Stimulated activated CD4-positive, alpha-beta T cell treated with anti-CD3 and anti-CD28 coated beads, Interleukin-2, amount 100 ng/mL, for 48 hours (primary cell): ENCODE results near the gene EDEM2.
"Not testable (repeated sequence)": the region's sequence is repeated elsewhere in the genome, so short reads cannot be mapped to it uniquely, and the experiment has no call there.

Experiments used
- DNase-seq, 2 donors: peaks; one replicate each; pipeline ENCODE4 v3.0.0-alpha.2; 2020

EDEM2 gene

DNA sequence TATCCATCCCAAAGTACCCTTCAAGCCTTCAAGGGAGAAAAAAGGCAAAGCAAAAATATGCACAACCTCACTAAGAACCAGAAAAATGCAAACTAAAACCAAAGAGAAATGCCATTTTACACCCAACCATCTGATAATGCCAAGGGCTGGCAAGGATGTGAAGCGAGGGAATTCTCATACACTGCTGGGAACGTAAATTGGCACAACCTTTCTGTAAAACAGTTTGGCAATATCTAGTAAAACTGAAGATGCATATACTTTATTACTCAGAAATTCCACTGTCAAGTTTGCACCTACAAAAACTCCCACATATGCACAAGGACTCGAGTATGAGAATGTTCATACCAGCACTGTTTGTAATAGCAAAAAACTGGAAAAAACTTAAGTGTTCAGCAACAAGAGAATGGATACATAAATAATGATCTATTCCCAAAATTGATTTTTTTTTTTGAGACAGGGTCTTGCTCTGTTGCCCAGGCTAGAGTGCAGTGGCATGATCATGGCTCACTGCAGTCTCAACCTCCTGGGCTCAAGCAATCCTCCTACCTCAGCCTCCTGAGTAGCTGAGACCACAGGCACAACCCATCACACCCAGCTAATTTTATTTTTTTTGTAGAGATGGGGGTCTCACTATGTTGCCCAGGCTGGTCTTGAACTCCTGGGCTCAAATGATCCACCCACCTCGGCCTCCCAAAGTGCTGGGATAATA lies 21.7 kb upstream of the EDEM2 start:
- DNase-seq, result not testable (repeated sequence)

DNA sequence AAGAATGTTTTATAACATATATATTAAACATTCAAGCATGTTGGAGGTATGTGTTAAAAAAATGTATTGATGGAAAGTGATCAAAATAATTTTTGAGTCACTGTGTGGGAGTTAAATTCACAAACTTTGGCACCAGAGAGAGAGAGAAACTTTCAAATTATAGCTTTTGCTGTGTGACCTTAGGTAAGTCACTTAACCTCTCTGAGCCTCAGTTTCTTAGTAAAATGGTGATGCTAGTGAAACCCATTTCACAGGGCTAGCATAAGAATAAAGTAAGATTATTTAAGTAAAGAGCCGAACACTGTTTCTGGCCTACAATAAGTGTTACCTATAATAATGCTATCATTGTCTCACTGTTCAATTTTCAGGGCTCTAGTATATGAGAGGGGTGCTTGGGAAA lies 20.7 kb upstream of the EDEM2 start:
- no peak for DNase-seq

DNA sequence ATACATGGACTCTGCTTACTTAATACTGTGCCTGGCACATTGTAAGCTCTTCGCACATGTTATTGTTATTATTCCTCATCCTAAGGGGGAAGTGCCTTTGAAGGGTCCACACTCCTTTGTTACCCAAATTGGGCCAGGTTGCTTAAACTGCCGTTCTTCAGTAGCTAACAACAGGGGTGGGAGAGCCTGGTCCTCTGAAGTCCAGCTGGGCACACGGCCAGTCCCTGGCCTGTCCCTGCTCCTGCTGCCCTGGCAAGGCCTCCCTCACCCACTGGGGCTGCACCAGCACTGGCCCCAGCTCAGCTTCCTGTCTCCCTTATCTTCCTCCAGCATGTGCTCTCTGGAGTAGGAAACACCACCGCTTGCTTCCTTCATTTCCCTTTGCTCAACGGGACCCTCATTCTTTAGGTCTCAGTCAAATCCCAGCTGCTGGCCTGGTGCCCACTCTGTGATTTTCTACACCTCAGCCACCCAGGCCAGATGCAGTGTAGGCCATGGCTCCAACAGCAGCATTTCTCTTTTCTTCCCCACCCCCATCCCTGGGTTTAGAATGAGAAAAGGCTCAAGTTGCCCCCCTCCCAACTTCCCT lies 19.2 kb upstream of the EDEM2 start:
- no peak for DNase-seq

DNA sequence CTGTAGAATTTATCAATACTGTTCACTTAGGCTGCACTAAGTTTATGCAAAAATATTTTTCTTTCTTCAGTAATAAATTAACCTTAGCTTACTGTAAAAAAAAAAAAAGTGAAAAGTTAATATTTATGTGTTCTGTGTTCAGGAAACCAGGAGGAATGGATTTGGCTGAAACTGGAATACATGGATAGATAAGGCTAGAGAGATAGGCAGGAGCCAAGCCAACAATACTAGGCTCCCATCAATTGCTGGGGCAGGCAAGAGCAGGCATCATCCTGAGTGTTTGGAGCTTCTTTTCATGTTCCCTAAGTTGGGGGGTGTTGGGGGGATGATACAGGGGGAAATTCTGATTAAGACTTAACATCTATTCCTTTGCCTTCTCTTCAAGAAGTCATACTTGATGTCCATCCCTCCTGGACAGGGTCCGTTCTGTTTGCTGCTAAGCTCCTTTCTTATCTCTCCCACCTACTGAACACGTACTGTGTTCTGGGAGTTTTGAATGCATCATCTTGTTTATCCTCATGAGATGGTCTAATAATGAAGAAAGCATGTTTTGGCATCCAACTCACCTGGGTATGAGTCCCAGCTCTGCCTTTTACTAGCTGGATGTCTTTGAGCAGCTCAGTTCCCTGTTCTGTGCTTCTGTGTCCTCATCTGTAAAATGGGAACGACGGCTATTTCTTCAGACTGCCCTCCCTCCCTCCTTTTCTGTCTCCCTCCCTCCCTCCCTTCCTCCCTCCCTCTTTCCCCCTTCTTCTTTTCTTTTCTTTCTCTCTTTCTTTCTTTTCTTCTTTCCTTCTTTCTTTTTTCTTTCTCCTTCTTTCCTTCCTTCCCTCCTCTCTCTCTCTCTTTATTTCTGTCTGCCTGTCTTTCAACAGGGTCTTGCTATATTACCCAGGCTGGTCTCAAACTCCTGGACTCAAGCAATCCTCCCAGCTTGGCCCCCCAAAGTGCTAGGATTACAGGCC lies 18.4 kb upstream of the EDEM2 start:
- DNase-seq, result no peak

DNA sequence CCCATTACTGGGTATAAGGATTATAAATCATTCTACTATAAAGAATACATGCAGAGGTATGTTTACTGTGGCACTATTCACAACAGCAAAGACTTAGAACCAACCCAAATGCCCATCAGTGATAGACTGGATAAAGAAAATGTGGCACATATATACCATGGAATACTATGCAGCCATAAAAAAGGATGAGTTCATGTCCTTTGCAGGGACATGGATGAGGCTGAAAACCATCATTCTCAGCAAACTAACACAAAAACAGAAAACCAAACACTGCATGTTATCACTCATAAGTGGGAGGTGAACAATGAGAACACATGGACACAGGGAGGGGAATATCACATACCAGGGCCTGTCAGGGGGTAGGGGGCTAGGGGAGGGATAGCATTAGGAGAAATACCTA lies 17.4 kb upstream of the EDEM2 start:
- not testable (repeated sequence) for DNase-seq

DNA sequence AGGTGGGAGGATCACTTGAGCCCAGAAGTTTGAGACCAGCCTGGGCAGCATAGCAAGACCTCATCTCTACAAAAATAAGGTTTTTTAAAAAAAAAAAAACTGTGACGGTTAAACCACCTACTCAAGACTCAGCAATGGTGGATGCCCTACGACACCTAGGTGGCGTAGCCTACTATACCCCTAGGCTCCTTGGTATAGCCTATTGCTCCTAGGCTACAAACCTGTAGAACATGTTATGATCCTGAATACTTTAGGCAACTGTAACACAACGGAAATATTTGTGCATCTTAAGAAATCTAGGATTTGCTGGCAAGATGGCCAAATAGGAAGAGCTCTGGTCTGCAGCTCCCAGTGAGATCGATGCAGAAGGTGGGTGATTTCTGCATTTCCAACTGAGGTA lies 13.2 kb upstream of the EDEM2 start:
- not testable (repeated sequence) for DNase-seq

DNA sequence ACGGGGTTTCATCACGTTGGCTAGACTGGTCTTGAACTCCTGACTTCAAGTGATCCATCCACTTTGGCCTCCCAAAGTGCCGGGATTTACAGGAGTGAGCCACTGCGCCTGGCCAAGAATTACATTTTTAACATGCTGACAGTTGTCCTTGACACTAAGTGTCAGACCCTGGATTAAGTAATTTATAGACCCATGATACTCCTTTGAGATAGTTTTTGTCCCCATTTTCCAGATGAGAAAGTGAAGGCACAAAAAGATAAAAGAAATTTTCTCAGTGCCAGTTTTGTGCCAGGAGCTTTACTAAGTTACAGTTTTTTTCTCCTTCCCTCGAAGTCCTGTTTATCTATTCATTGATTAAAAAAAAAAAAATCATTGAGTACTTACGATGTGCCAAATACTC lies 9.8 kb upstream of the EDEM2 start:
- DNase-seq, result no peak

DNA sequence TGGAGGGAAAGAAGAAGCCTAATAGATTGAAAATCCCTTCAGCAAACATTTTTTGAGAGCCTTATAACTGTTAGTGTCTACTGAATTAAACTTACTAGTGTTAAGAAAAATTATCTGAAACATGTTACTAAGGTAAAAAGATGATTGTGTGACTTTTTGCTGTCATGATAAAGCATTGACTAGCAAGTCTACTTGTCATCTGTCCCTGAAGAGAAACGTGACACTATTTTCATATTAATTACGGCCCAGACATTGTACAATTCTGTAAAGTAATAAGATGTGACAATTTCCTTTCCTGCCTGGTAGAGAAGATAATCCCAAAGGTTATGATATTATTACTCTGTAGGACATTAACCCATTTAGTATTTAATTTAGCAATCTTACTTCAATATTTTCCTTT lies 8.8 kb upstream of the EDEM2 start:
- DNase-seq, result no peak

DNA sequence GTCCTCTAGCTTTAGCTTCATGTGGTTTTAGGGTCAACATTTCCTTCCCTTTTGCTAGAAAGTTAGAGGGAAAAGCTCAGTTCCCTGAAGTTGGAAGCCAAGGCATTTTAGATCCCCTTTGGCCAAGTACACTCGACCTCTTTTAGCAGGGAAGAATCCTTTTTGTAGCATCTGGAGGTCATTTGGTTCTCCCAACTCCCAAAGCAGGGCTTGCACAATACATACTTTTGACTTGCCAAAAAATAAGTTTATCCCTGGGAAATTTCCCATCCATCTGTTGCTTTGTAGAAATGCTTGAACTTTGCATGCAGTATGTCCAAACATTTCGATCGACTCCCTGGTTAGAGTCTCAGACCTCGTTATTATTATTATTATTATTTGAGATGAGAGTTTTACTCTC lies 4.6 kb upstream of the EDEM2 start:
- no peak for DNase-seq

DNA sequence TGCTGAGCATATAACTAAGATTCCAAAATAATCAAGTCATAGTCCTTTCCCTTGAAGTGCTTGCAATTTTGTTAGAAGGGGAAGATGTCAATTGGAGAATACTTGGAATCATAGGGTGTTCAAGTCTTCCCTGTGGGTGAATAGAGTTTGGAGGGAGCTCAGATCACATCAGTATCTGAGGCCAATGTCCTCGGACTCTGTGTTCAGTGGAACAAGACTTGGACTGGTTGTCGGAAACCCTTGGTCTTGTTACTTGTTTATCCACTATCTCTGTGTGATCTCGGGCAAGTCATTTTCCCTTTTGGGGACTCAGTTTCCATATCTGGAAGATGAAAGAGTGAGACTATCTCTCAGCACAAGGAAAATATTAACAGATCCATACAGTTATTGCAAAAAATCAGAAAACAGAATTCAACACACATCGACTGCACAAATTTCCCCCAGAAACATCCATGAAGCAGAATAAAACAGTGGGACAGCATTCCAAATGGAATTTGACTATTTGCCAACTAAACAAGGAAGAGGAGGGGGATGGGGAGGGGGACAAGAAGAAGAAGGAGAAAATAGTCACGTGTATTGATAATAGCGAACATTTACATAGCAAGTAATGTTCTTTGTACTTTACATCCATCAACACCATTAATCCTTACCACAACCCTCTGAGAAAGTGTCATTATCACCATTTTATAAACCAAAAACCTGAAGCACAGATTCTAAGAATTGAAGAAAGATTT lies 3.9 kb upstream of the EDEM2 start:
- no peak for DNase-seq

DNA sequence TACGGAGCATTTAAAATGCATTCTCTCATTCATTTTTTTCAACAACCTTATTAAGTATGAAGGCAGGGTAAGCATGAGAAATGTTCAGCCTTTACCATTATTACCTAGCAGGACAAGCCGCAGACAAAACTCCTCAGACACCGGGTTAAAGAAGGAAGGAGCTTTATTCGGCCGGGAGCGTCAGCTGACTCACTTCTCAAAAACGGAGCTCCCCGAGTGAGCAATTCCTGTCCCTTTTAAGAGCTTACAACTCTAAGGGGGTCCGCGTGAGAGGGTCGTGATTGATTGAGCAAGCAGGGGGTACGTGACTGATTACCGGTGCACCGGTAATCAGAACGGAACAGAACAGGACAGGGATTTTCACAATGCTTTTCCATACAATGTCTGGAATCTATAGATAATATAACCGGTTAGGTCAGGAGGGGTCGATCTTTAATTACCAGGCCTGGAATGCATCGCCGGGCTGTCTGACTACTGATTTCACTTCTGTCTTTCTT lies 487 bp upstream of the EDEM2 start:
- DNase-seq, result not testable (repeated sequence)

DNA sequence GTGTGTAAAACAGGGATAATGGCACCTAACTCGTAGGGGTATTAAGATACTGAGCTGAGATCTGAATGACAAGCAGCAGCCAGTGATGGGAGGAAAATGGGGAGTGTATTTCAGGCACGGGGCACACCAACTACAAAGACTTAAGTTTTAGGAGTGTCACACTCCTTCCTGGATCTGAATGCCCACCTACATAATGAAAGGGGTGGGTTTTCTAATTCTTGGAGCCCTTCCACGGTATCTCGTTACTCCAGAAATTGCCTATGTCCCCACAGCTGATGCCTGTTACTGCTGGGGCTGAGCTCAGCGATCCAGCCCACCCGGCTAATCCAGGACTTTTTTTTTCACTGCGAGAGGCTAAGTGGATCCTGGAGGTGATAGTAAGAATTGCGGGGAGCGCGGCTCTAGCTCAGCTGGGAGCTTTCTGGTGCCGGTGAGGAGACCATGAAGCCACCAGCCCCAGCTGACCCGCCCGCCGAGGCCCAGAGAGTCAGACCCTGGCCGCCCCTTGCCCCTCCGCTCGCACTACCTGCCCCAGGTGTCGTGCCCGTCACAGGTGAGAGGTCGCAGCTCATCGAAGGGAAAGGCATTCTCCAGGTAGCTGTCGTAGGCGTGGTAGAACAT lies 727 bp downstream of the EDEM2 start:
- DNase-seq, result no peak

DNA sequence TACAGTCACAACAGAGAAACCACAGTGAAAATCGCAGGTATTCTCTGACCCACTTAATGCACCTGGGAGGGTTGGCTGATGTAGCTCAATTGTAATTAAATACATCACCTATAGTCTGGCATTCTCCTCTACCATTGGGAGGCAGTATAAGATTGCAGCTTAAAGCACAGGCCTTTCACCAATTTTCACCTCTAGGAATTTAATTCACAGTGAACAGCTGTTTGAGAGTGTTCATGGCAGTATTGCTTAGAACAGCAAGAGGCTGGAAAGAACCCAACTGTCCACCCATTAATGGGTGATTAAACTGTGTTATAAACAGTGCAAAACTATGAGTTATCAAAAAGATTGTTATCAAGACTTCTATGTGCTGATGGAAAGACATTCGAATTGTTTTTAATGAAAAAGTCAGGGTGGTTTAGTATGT lies 2.0 kb downstream of the EDEM2 start:
- DNase-seq, result no peak

DNA sequence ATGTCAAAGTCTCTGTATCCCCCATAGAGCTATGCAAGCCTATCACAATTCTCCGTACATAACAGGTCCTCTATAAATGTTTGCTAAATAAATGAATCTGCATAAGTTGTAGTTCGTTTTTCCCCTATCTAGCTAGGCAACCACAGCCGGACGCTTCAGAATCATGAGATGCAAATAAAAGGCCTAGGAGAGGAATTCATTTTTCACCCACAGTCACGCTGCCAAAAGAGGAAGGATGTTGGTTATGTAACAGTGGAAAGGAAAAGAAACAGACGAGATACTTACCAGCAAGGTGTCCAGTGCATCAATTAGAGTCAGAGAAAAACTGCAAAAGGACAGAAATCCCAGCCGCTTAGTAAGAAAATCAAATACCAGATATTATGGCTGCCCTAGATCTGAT lies 2.4 kb downstream of the EDEM2 start:
- no peak for DNase-seq

DNA sequence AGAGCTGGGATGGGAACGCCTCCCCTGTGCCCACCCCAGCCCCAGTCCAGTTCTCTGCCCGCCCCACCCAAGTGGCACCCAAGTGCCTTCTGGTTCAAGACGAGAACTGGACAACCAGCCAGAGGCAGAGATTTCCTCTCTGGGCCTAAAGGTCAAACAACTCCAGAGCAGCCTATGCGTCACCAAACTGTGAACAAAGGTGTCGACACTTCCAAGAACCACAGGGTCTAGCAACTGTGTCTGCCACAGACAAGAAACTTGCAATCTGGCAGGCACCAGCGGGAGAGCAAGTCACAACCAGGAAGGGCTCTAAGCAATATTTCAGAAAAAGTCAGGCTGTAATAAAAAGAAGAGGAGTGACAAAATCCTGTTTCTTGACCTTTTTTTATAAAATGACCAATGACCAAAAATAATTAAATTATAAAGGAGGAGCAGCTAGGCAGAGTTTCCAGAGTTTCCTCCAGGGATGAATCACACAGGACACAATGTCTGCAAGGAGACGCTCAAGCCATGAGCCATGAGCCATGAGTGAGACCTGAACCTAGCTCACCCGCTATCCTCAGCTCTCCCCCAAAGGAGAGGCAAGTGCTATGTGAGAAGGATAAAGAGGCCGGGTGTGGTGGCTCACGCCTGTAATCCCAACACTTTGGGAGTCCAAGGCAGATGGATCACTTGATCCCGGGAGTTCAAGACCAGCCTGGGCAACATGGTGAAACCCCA lies 11.1 kb downstream of the EDEM2 start:
- DNase-seq, result no peak

DNA sequence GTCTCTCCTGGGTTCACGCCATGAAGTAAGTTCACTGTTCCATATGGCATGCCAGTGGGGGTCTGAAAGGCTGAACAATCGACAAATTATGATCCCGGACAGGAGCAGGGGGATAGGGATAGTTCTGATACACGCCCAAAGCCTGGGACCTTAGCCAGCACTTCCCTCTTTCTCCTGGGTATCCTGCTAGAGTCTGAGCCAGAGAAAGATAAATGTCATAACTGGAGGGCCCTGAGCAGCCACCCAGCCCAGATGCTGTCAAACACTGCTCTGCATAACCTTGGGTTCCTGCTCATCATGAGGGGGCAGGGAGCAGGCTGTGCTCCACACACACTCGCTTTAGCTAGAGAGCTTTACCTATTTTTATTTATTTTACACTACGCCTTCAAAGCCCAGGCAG lies 12.3 kb downstream of the EDEM2 start:
- DNase-seq, result no peak

DNA sequence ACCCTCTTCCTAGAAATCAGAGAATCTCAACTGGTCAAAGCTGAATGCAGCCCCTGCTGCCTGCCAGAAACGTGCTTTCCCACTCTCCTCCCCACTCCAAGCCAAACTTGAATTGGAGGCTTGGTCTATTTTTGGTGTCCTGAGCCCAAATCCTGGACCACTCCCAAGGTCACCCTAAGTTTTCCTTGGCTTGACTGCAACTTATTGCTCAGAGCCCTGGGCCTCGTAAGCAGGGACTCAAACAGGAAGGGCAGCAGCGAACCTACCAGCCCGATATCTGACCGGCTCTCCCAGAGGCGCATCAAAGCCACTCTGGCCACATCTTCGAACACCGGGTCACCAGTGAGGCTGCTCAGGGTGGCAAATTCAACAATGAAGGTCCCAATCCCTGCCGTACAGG lies 12.7 kb downstream of the EDEM2 start:
- DNase-seq, result no peak

DNA sequence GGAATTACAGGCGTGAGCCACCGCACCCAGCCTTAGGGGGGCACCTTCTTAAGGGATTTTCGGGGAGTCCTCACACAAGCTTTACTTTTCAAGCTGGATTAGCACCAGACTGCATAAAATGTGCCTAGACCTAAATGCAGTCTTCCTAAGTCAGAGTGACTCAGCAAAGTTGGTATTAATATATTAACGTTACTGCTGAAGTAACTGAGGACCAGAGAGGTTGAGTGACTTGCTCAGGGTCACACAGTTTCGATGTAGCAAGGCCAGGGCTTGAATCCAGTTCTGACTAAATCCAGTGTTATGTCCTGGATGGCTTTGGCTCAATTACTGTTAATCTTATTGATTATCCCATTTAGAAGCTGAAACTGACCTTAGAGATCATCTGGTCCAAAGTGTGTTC lies 13.4 kb downstream of the EDEM2 start:
- no peak for DNase-seq

DNA sequence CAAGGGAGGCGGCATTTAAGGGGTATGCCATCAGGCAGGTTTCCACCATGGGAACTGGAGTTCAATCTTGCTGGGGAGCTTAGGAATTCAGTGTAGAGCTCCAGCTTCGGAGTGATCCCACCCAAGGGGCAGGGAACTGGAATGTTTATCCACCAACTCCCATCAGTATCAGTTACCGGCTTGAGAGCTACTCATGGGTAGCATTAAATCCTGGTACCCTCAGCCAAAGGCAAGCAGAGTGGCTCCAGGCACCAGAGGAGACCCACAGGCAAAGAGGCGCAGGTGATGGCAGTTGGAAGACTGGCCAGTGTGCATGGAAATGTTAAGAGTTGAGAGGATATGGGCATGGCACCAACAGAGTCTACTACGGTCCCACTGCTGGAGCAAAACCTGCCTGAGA lies 14.1 kb downstream of the EDEM2 start:
- DNase-seq, result no peak

DNA sequence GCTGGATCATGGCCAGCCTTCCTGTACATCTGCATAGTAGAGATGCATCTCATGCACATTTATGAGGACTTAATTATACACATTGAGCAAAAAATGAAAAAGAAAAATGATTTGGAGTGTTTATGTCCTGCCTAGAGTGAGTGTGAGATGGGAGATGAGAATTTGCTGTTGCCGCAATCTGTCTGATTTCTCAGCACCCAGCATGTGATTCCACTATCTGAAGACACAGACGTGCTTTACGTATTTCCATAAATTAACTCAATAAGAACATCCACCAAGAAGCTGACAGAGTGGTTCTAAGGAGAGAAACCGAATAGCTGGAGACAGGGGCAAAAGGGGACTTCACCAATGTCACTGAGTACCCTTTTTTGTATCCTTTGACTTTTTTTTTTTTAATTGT lies 15.2 kb downstream of the EDEM2 start:
- DNase-seq, result no peak

DNA sequence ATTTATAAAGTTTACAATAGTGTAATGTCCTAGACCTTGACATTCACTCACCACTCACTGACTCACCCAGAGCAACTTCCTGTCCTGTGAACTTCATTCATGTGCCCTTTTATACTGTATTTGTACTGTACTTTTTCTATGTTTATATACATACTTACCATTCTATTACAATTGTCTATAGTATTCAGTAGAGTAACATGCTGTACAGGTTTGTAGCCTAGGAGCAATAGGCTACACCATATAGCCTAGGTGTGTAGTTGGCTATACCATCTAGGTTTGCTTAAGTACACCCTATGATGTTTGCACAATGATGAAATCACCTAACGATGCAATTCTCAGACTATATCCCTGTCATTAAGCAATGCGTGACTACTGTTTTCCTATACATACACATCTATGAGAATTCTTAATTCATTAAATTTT lies 17.5 kb downstream of the EDEM2 start:
- no peak for DNase-seq

DNA sequence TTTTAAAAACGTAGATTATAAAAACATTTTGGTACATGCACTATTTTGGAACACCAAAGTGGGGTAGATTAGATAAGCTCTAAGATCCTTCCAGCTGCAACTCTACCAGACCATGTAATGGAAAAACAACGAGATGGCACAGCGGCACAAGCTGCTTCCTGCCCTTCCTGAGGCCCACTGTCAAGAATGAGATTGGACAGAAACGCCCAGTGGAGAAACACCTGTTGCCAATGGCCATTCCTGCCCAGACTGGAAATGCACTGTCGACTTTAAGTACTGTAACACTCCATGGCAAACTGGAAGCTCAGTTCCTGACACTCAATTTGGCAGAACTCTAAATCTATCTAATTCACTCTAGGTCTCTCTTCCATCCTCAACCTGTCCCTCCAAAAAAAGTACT lies 21.4 kb downstream of the EDEM2 start:
- no peak for DNase-seq
